Measurements from ENCODE around the gene CCDC172.
A peak's percentile ranks its signal among the peaks of the same experiment; 100 is the strongest.

Gene CCDC172

DNA sequence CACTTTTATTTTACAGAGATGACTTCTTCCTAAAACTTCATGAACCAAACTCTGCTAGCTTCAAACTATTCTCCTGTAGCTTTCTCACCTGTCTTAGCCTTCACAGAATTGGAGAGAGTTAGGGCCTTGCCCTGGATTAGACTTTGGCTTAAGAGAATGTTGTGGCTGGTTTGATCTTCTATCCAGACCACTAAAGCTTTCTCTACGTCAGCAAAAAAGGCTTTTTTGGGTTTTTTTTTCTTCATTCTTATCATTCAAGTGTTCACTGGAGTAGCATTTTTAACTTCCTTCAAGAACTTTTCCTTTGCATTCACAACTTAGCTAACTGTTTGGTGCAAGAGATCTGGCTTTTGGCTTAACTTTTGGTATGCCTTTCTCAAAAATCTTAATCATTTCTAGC is 19.3 kb upstream of the CCDC172 start:
- H3K9me3 ChIP-seq (ENCODE audit: control insufficient read depth, insufficient read depth, low read depth, low read length), result no peaks in the 10 kb centered on the region

DNA sequence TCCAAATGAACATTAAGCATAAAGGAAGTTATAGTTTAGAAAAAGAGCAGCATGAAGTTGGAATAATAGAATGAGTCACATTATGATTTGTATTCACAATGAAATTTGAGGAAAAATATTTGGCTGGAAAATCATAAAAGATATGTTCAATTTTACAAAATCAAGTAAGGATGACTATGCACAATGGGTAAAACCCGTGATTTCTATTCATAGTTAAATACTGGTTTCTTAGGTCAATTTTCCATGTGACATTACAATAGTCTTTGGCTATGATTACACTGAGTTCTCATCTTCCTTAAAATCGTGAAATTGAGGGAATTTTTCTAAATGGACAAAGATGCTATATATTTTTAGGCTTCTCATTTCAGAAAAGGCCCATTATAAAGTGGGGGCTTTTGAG is 17.4 kb upstream of the CCDC172 start:
- Histone ChIP-seq H3K9ac (ENCODE audit: low read length) (no peak overlapping the region), H3K27me3 (ENCODE audit: control insufficient read depth, insufficient read depth, low read length) (no peaks in the 10 kb centered on the region), H3K27ac (ENCODE audit: low read depth, low read length) (no peak overlapping the region), H3K9me3 (ENCODE audit: control insufficient read depth, insufficient read depth, low read depth, low read length) (no peaks in the 10 kb centered on the region), H3K4me1 (ENCODE audit: control insufficient read depth, insufficient read depth, low read length) (no peaks in the 10 kb centered on the region), H3K4me3 (ENCODE audit: low read depth, low read length) (no peak overlapping the region), H3K36me3 (ENCODE audit: control insufficient read depth, insufficient read depth, low read length) (no peaks in the 10 kb centered on the region)

More for the DNA sequence above, 19.3 kb upstream of the CCDC172 start:
- Histone ChIP-seq H3K36me3 (ENCODE audit: control insufficient read depth, insufficient read depth, low read length) (no peaks in the 10 kb centered on the region), H3K9ac (ENCODE audit: low read length) (no peak overlapping the region), H3K27me3 (ENCODE audit: control insufficient read depth, insufficient read depth, low read length) (no peaks in the 10 kb centered on the region), H3K4me1 (ENCODE audit: control insufficient read depth, insufficient read depth, low read length) (no peaks in the 10 kb centered on the region), H3K4me3 (ENCODE audit: low read depth, low read length) (no peak overlapping the region), H3K27ac (ENCODE audit: low read depth, low read length) (no peak overlapping the region)

DNA sequence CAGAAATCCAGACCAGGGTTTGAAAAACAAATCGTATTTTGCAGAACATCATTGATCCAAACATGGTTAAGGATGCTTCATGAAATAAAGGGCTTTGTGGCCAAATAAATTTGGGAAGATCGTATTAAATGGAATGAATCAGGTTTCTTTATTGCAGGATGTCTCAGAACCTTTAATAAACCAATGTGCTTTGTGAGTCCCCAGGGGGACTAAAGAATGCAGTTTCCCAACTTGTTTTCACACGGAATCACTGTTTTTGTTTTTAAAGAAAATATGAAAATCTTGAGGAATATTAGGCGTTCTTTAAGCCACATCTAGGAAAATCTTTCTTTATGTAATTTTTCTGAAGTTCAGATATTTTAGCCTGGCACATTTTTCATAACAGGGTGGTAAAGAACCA is 16.8 kb upstream of the CCDC172 start:
- Histone ChIP-seq H3K27ac (ENCODE audit: low read depth, low read length) (no peak overlapping the region), H3K9ac (ENCODE audit: low read length) (no peak overlapping the region), H3K4me1 (ENCODE audit: control insufficient read depth, insufficient read depth, low read length) (no peaks in the 10 kb centered on the region), H3K27me3 (ENCODE audit: control insufficient read depth, insufficient read depth, low read length) (no peaks in the 10 kb centered on the region), H3K4me3 (ENCODE audit: low read depth, low read length) (no peak overlapping the region), H3K36me3 (ENCODE audit: control insufficient read depth, insufficient read depth, low read length) (no peaks in the 10 kb centered on the region), H3K9me3 (ENCODE audit: control insufficient read depth, insufficient read depth, low read depth, low read length) (no peaks in the 10 kb centered on the region)

DNA sequence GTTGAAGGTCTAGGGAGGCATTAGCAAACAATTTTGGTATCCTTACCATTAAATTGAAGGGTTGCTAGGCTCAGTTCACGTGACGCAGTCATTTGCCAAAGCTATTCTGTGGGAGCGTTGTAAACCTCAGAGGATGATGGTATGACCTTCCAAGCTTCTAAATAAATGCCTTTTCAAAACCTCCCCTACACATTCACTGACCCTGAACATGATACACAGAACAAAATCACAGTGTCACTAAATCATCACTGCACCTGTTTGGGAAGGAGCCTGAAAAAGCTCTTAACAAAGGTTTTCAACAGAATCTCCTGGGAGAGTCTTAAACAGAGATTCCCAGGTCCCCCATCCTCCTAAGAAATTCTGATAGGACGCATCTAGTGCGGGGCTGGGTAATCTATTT is 13.2 kb upstream of the CCDC172 start:
- Histone ChIP-seq H3K4me1 (ENCODE audit: control insufficient read depth, insufficient read depth, low read length) (no peaks in the 10 kb centered on the region), H3K27me3 (ENCODE audit: control insufficient read depth, insufficient read depth, low read length) (no peaks in the 10 kb centered on the region), H3K9ac (ENCODE audit: low read length) (no peak overlapping the region), H3K27ac (ENCODE audit: low read depth, low read length) (no peak overlapping the region), H3K4me3 (ENCODE audit: low read depth, low read length) (no peak overlapping the region), H3K9me3 (ENCODE audit: control insufficient read depth, insufficient read depth, low read depth, low read length) (no peaks in the 10 kb centered on the region), H3K36me3 (ENCODE audit: control insufficient read depth, insufficient read depth, low read length) (no peaks in the 10 kb centered on the region)

DNA sequence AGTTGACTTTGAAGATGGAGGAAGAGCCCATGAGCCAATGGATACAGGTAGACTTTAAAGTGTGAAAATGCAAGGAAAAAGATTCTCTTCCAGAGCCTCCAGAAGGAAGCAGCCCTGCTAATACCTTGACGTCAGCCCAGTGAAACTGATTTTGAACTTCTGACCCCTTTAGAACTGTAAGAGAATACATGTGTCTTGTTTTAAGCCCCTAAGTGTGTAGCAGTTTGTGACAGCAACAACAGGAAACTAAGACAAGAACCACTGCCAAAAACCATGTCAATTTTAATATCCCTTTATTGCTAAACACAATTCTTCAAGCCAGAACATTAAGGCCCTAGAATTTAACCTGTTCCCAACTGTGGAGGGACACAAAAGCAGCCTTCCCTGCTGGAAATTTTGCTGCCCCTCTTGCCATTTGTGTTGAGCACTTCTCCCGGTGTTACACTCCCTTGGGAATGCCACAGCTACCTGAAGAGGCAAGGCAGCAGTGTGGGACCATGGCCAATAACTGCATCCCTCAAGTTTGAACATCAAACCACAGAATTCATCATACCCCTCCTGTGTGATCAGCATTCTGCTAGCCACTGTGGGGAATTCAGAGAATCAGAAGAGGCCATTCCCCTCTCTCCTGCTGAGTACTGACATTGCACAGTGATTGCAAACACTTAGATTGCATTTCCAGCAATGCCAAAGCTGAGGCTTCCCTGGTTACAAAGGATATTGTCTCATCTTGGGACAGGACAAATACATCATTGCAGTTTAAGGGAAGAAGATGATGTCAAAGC is 12.3 kb upstream of the CCDC172 start:
- H3K27ac ChIP-seq (ENCODE audit: low read depth, low read length), result no peak overlapping the region

DNA sequence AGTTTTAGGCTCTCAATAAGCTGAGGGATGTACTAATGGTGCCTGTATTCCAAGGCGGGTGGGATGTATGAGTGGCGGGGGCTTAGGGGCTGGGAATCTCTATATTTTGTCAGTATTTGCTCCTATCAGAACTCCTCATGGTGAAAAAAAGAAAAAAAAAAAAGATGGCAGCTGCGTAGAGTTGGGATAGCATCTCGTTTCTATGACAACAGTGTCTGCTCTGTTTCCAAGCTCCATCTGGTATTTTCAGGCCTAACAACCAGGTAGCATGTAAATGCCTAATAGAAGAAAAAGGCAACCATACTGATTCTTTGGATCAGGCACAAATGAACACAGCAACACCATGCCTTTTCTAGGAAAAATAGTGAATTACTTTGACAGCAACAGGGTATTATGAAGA is 11.7 kb upstream of the CCDC172 start:
- Histone ChIP-seq H3K4me3 (ENCODE audit: low read depth, low read length) (no peak overlapping the region), H3K27me3 (ENCODE audit: control insufficient read depth, insufficient read depth, low read length) (no peaks in the 10 kb centered on the region), H3K9ac (ENCODE audit: low read length) (no peak overlapping the region), H3K36me3 (ENCODE audit: control insufficient read depth, insufficient read depth, low read length) (no peaks in the 10 kb centered on the region), H3K9me3 (ENCODE audit: control insufficient read depth, insufficient read depth, low read depth, low read length) (no peaks in the 10 kb centered on the region), H3K4me1 (ENCODE audit: control insufficient read depth, insufficient read depth, low read length) (no peaks in the 10 kb centered on the region), H3K27ac (ENCODE audit: low read depth, low read length) (no peak overlapping the region)

More for the DNA sequence above, 12.3 kb upstream of the CCDC172 start:
- Histone ChIP-seq H3K36me3 (ENCODE audit: control insufficient read depth, insufficient read depth, low read length) (no peaks in the 10 kb centered on the region), H3K9me3 (ENCODE audit: control insufficient read depth, insufficient read depth, low read depth, low read length) (no peaks in the 10 kb centered on the region), H3K27me3 (ENCODE audit: control insufficient read depth, insufficient read depth, low read length) (no peaks in the 10 kb centered on the region), H3K4me3 (ENCODE audit: low read depth, low read length) (no peak overlapping the region), H3K9ac (ENCODE audit: low read length) (no peak overlapping the region), H3K4me1 (ENCODE audit: control insufficient read depth, insufficient read depth, low read length) (no peaks in the 10 kb centered on the region)

DNA sequence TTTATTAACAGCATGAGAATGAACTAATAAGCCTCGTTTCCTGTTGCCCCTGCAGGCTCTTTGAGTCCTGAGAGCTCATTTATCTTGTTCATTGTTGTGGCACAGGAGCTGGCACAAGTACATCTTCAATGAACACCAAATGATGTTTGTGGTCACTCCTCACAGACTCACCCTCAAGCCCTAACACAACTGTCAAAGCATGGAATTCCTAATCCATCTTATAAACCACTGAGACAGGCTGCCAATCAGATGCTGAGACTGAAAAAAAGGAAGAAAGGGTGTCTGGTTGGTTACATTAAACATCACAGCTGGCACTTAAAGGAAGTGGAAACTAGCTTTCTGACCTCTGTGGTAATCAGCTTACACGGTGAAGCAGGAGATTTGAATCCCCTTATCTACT is 7.7 kb upstream of the CCDC172 start:
- no peaks in the 10 kb centered on the region for H3K4me1 ChIP-seq (ENCODE audit: control insufficient read depth, insufficient read depth, low read length)

DNA sequence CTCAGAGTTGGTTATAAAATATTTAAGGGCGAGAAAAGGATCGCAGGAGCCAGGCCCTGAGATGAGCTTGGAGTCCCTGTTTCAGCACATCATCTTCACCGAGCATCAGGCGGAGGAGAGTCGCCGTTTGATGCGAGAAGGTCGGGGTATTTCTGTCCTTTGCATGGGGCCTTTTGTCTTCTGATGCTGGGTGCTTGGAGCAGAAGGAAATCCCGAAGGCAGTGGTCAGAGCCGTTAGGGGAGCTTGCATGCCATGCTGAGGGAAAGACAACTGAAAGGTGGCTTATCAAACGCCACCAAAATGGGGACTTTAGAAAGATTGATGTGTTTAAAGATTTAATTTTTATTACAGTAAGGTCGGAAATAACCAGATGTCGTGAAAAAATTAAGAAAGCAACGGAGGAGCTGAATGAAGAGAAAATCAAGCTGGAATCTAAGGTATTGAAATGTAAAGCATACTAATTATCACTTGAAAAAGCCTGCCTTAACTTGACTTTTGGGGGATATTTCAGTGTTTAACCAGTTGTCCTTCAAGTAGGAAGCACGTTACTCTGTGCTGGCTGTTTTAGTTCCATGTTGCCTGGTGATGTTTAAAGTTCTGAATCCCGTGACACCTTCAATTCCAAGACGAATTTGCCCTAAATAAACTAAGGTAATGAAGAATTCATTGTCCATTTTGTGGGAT is 845 bp downstream of the CCDC172 start:
- Histone ChIP-seq H3K9me3 (ENCODE audit: control insufficient read depth, insufficient read depth, low read depth, low read length) (no peaks in the 10 kb centered on the region), H3K4me1 (ENCODE audit: control insufficient read depth, insufficient read depth, low read length) (peaks cover 23% of the 10 kb centered on the region), H3K27ac (ENCODE audit: low read depth, low read length) (peak overlapping the region; percentile 54), H3K27me3 (ENCODE audit: control insufficient read depth, insufficient read depth, low read length) (no peaks in the 10 kb centered on the region), H3K4me3 (ENCODE audit: low read depth, low read length) (peak overlapping the region; percentile 40), H3K36me3 (ENCODE audit: control insufficient read depth, insufficient read depth, low read length) (no peaks in the 10 kb centered on the region), H3K9ac (ENCODE audit: low read length) (peak overlapping the region; percentile 31)

More for the DNA sequence above, 7.7 kb upstream of the CCDC172 start:
- Histone ChIP-seq H3K9me3 (ENCODE audit: control insufficient read depth, insufficient read depth, low read depth, low read length) (no peaks in the 10 kb centered on the region), H3K27ac (ENCODE audit: low read depth, low read length) (no peak overlapping the region), H3K9ac (ENCODE audit: low read length) (no peak overlapping the region), H3K4me3 (ENCODE audit: low read depth, low read length) (no peak overlapping the region), H3K27me3 (ENCODE audit: control insufficient read depth, insufficient read depth, low read length) (no peaks in the 10 kb centered on the region), H3K36me3 (ENCODE audit: control insufficient read depth, insufficient read depth, low read length) (no peaks in the 10 kb centered on the region)

DNA sequence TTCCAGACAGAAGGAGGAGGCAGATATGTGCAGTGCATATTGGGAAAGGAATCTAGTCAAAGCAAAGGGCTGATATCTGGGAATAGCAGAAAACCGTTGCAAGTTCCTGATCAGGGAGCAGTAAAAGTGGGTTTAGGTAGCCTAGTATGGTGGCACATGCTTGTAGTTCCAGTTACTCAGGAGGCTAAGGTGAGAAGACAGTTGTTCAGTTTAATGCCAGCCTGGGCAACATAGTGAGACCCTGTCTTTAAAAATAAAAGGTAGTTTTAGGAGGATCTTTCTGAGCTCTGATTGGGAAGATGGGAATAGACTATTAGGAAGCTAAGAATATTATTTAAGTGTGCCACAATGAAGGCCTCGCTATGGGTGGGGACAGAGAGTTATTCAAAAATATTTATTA is 1.7 kb downstream of the CCDC172 start:
- peak overlapping the region; percentile 40 for H3K4me3 ChIP-seq (ENCODE audit: low read depth, low read length)
- no peak overlapping the region for H3K27ac ChIP-seq (ENCODE audit: low read depth, low read length)
- no peaks in the 10 kb centered on the region for H3K36me3 ChIP-seq (ENCODE audit: control insufficient read depth, insufficient read depth, low read length)
- no peaks in the 10 kb centered on the region for H3K27me3 ChIP-seq (ENCODE audit: control insufficient read depth, insufficient read depth, low read length)
- H3K9ac ChIP-seq (ENCODE audit: low read length), result no peak overlapping the region
- no peaks in the 10 kb centered on the region for H3K9me3 ChIP-seq (ENCODE audit: control insufficient read depth, insufficient read depth, low read depth, low read length)
- H3K4me1 ChIP-seq (ENCODE audit: control insufficient read depth, insufficient read depth, low read length), result peaks cover 23% of the 10 kb centered on the region

DNA sequence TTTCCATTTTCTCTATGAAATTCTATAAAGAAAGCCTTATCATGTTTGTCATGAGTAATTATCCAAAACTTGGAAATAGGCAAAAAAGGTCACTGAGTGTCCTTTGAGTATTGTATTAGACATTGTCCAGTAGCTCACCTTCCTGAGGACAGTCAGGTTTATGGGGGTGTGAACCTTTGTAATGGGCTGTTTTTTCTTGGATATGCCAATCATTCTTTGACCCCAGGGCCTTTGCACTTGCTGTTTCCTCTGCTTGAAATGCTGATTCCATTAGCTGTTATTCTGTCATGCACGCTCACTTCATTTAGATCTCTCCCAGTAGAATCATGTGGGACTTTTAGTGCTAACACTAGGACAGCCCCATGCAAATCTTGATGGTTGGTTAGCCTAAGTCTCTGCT is 4.9 kb downstream of the CCDC172 start:
- H3K4me1 ChIP-seq (ENCODE audit: control insufficient read depth, insufficient read depth, low read length), result peaks cover 20% of the 10 kb centered on the region
- no peaks in the 10 kb centered on the region for H3K9me3 ChIP-seq (ENCODE audit: control insufficient read depth, insufficient read depth, low read depth, low read length)
- H3K27me3 ChIP-seq (ENCODE audit: control insufficient read depth, insufficient read depth, low read length), result no peaks in the 10 kb centered on the region
- H3K9ac ChIP-seq (ENCODE audit: low read length), result no peak overlapping the region
- H3K27ac ChIP-seq (ENCODE audit: low read depth, low read length), result no peak overlapping the region
- no peaks in the 10 kb centered on the region for H3K36me3 ChIP-seq (ENCODE audit: control insufficient read depth, insufficient read depth, low read length)
- no peak overlapping the region for H3K4me3 ChIP-seq (ENCODE audit: low read depth, low read length)

DNA sequence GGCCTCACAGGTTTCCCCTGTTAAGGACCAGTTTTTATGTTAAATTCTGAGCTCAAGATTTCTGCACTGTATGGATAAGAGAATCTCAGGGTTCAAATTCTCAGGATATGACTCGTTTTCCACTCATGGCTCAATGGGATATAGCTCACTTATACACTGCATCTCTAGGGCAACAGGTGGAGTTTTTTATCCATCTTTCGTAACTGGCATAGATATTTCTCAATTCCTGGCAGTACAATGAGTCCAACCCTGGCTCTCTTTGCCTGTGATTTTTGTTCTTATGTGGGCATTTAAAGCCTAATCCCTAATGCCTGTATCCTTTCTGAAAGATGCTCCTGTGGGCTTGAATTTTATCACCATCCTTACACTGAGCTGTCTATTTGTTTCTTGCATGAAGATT is 7.6 kb downstream of the CCDC172 start:
- H3K9me3 ChIP-seq (ENCODE audit: control insufficient read depth, insufficient read depth, low read depth, low read length), result no peaks in the 10 kb centered on the region
- no peaks in the 10 kb centered on the region for H3K36me3 ChIP-seq (ENCODE audit: control insufficient read depth, insufficient read depth, low read length)
- H3K4me1 ChIP-seq (ENCODE audit: control insufficient read depth, insufficient read depth, low read length), result peaks cover 2% of the 10 kb centered on the region
- H3K4me3 ChIP-seq (ENCODE audit: low read depth, low read length), result no peak overlapping the region
- no peaks in the 10 kb centered on the region for H3K27me3 ChIP-seq (ENCODE audit: control insufficient read depth, insufficient read depth, low read length)
- H3K9ac ChIP-seq (ENCODE audit: low read length), result no peak overlapping the region
- no peak overlapping the region for H3K27ac ChIP-seq (ENCODE audit: low read depth, low read length)
